Naive thymus-derived CD4-positive, alpha-beta T cell (primary cell): ENCODE measurements around the gene FOXO3. TPM values are rescaled to one million over a fixed set of nuclear protein-coding genes. Genes with fewer than 3 reads are reported as not detected.
A peak's percentile ranks its signal among the peaks of the same experiment; 100 is the strongest.

ENCODE experiments used
- ATAC-seq: fragments of 150-1000 bp; cut with Tn5 transposase; 2 replicates; pipeline ENCODE4 v1.10.0; 2021; ENCODE audit warnings: mild to moderate bottlenecking, moderate library complexity
- CTCF ChIA-PET: fragments of 350-600 bp; sonication (Branson Sonifier 250); formaldehyde crosslinking; loops from one replicate; lab custom pipeline; 2021; ENCODE audit warnings: antibody characterized with exemption; lab: Charles Lee
- POLR2A ChIA-PET: fragments of 350-600 bp; sonication (Branson Sonifier 250); formaldehyde crosslinking; loops from one replicate; lab custom pipeline; 2021; ENCODE audit warnings: antibody characterized with exemption, inconsistent platforms; lab: Charles Lee
- DNase-seq, 9 donors: peaks; one replicate each; pipeline versions ENCODE4 v3.0.0 to v3.0.0-alpha.2; 2020 to 2022; ENCODE audit warnings: mixed read lengths in 1 of 9
- H3K27ac ChIP-seq: one replicate; pipeline ENCODE4 v1.7.0; 2013; ENCODE audit warnings: mild to moderate bottlenecking, low read depth, low read length, moderate library complexity
- H3K27me3 ChIP-seq, 2 donors: one replicate each; pipeline ENCODE4 v1.7.0; 2013; ENCODE audit warnings: low read length in 2 of 2, mild to moderate bottlenecking in 2 of 2, moderate library complexity in 2 of 2; ENCODE audit not compliant: control insufficient read depth in 2 of 2, insufficient read depth in 2 of 2
- H3K36me3 ChIP-seq, 3 experiments: 1 replicate in 2 of 3; 2 replicates in 1 of 3; pipeline ENCODE4 v1.7.0; 2013; ENCODE audit warnings: low read length in 3 of 3, mild to moderate bottlenecking in 3 of 3, moderate library complexity in 1 of 3; ENCODE audit not compliant: insufficient read depth in 3 of 3, control insufficient read depth in 2 of 3
- H3K4me1 ChIP-seq, 2 donors: one replicate each; pipeline ENCODE4 v1.7.0; 2013; ENCODE audit warnings: low read length in 2 of 2, mild to moderate bottlenecking in 2 of 2, moderate library complexity in 1 of 2; ENCODE audit not compliant: control insufficient read depth in 2 of 2, insufficient read depth in 2 of 2
- H3K4me3 ChIP-seq: 2 replicates; pipeline ENCODE4 v1.7.0; 2013; ENCODE audit warnings: mild to moderate bottlenecking, low read length
- H3K9me3 ChIP-seq, 3 experiments: 1 replicate in 2 of 3; 2 replicates in 1 of 3; pipeline ENCODE4 v1.7.0; 2013; ENCODE audit warnings: low read length in 3 of 3; ENCODE audit not compliant: control insufficient read depth in 2 of 3
- H3K27ac Mint-ChIP-seq, 9 donors: one replicate each; pipeline ENCODE4 v1.8.0; 2020 to 2022; ENCODE audit warnings: mixed read lengths in 9 of 9, mild to moderate bottlenecking in 8 of 9, moderate library complexity in 5 of 9, inconsistent platforms in 2 of 9
- H3K27me3 Mint-ChIP-seq, 5 donors: one replicate each; pipeline ENCODE4 v1.8.0; 2021 to 2022; ENCODE audit warnings: mixed read lengths in 5 of 5, mild to moderate bottlenecking in 1 of 5
- H3K36me3 Mint-ChIP-seq, 5 donors: one replicate each; pipeline ENCODE4 v1.8.0; 2020 to 2022; ENCODE audit warnings: mixed read lengths in 5 of 5, mild to moderate bottlenecking in 3 of 5, inconsistent platforms in 1 of 5
- H3K4me1 Mint-ChIP-seq, 7 donors: one replicate each; pipeline ENCODE4 v1.8.0; 2020 to 2022; ENCODE audit warnings: mixed read lengths in 7 of 7, mild to moderate bottlenecking in 3 of 7, inconsistent platforms in 1 of 7
- H3K4me3 Mint-ChIP-seq, 10 donors: one replicate each; pipeline ENCODE4 v1.8.0; 2020 to 2022; ENCODE audit warnings: mild to moderate bottlenecking in 10 of 10, mixed read lengths in 10 of 10, moderate library complexity in 6 of 10, inconsistent platforms in 2 of 10
- H3K9me3 Mint-ChIP-seq, 11 donors: one replicate each; pipeline ENCODE4 v1.8.0; 2020 to 2022; ENCODE audit warnings: mixed read lengths in 11 of 11, mild to moderate bottlenecking in 4 of 11, inconsistent platforms in 1 of 11, moderate library complexity in 1 of 11
- intact Hi-C, 2 donors: fragments of 100-400 bp; cut with micrococcal nuclease; formaldehyde crosslinking; loops; one replicate each; pipeline ENCODE4 v1.15.1; 2023
- polyA plus RNA-seq, 2 donors: library from polyadenylated mRNA; unstranded; fragments of 300-500 nt; fragmentation: Illumina TruSeq; gene quantifications; one replicate each; pipeline ENCODE4 v1.2.3, GENCODE V29; 2021
- total RNA-seq, 6 experiments: library from RNA in 5 of 6; stranded (reverse) in 5 of 6; gene quantifications; 1 replicate in 5 of 6; 2 replicates in 1 of 6; pipeline ENCODE4 v1.2.3 and lab custom pipeline; 2021 to 2026

Gene FOXO3
- total and polyA plus RNA-seq, 7 experiments from 2014 or later: 11.6 to 39.5 (median 20.5) TPM

- Histone ChIP-seq H3K27me3 (no peaks in the 10 kb centered on the region), H3K27ac (no peak overlapping the region), H3K36me3 (no peaks in the 10 kb centered on the region), H3K4me3 (no peak overlapping the region), H3K9me3 (no peaks in the 10 kb centered on the region), H3K4me1 (peaks cover 5 to 10% of the 10 kb centered on the region in 2 donors)
- peaks cover 4 to 70% (median 47%) of the 10 kb centered on the region in 7 donors for H3K4me1 Mint-ChIP-seq
- intact Hi-C loops: no loop called here
- H3K27ac Mint-ChIP-seq: no peak overlapping the region
- DNase-seq (no peak), ATAC-seq (peak; percentile 53)
- no peak overlapping the region for H3K4me3 Mint-ChIP-seq
- peaks cover 0 to 8% (median 7%) of the 10 kb centered on the region in 5 donors for H3K36me3 Mint-ChIP-seq
- POLR2A ChIA-PET: interaction anchor here (0.6 kb wide), 1 partner anchor 18 kb away, joined by 4 read pairs; no protein-coding TSS in a partner anchor
- CTCF ChIA-PET: interaction anchor here (0.6 kb wide), 1 partner anchor 986 kb away, joined by 4 read pairs; no protein-coding TSS in a partner anchor
- no peaks in the 10 kb centered on the region for H3K9me3 Mint-ChIP-seq
- H3K27me3 Mint-ChIP-seq: peaks cover 0 to 5% (median 0%) of the 10 kb centered on the region in 5 donors
These were observed 90.1 kb downstream of the FOXO3 start for GRCh38 chr6:108650781-108651180.

- ATAC-seq (no peak), DNase-seq (no peak)
- ChIA-PET POLR2A (interaction anchor here (0.7 kb wide), 1 partner anchor 427 kb away, joined by 3 read pairs; no protein-coding TSS in a partner anchor), CTCF (interaction anchor here (0.6 kb wide), 1 partner anchor 987 kb away, joined by 4 read pairs; no protein-coding TSS in a partner anchor)
- Mint-ChIP-seq H3K36me3 (peaks cover 0 to 13% (median 8%) of the 10 kb centered on the region in 5 donors), H3K9me3 (no peaks in the 10 kb centered on the region), H3K4me1 (peaks cover 4 to 68% (median 43%) of the 10 kb centered on the region in 7 donors), H3K27ac (peak overlapping the region in 1 of 9 donors; percentile 43), H3K27me3 (peaks cover 0 to 5% (median 0%) of the 10 kb centered on the region in 5 donors), H3K4me3 (no peak overlapping the region)
- no peak overlapping the region for H3K27ac ChIP-seq
- peaks cover 6 to 10% of the 10 kb centered on the region in 2 donors for H3K4me1 ChIP-seq
- no peak overlapping the region for H3K4me3 ChIP-seq
- intact Hi-C loops: no loop called here
- H3K36me3 ChIP-seq: no peaks in the 10 kb centered on the region
- no peaks in the 10 kb centered on the region for H3K27me3 ChIP-seq
- no peaks in the 10 kb centered on the region for H3K9me3 ChIP-seq
These were observed 90.9 kb downstream of the FOXO3 start for GRCh38 chr6:108651340-108652227.

GRCh38 chr6:108652375-108652774, 91.7 kb downstream of the FOXO3 start:
- ATAC-seq: no peak
- Mint-ChIP-seq H3K27me3 (peaks cover 0 to 2% (median 0%) of the 10 kb centered on the region in 5 donors), H3K27ac (peak overlapping the region in 1 of 9 donors; percentile 45), H3K36me3 (peaks cover 0 to 16% (median 8%) of the 10 kb centered on the region in 5 donors), H3K4me3 (no peak overlapping the region), H3K9me3 (no peaks in the 10 kb centered on the region), H3K4me1 (peaks cover 4 to 64% (median 41%) of the 10 kb centered on the region in 7 donors)
- ChIA-PET CTCF (no interaction called here), POLR2A (no interaction called here)
- intact Hi-C loops: no loop called here
- no peaks in the 10 kb centered on the region for H3K9me3 ChIP-seq
- H3K4me3 ChIP-seq: no peak overlapping the region
- H3K36me3 ChIP-seq: no peaks in the 10 kb centered on the region
- H3K27me3 ChIP-seq: no peaks in the 10 kb centered on the region
- H3K4me1 ChIP-seq: peaks cover 8 to 10% of the 10 kb centered on the region in 2 donors
- no peak overlapping the region for H3K27ac ChIP-seq
- no peak for DNase-seq

GRCh38 chr6:108653949-108654348, 93.2 kb downstream of the FOXO3 start:
- ChIA-PET CTCF (interaction anchor here (1.0 kb wide), 1 partner anchor 106 kb away, joined by 4 read pairs; no protein-coding TSS in a partner anchor), POLR2A (no interaction called here)
- H3K27me3 Mint-ChIP-seq: peaks cover 0 to 4% (median 0%) of the 10 kb centered on the region in 5 donors
- Histone ChIP-seq H3K27ac (no peak overlapping the region), H3K4me3 (no peak overlapping the region), H3K4me1 (peaks cover 8 to 10% of the 10 kb centered on the region in 2 donors), H3K9me3 (no peaks in the 10 kb centered on the region), H3K27me3 (no peaks in the 10 kb centered on the region), H3K36me3 (no peaks in the 10 kb centered on the region)
- peaks cover 0 to 9% (median 0%) of the 10 kb centered on the region in 5 donors for H3K36me3 Mint-ChIP-seq
- DNase-seq (peak in 3 of 9 donors; percentile 4 to 14 (median 5)), ATAC-seq (no peak)
- H3K9me3 Mint-ChIP-seq: no peaks in the 10 kb centered on the region
- peak overlapping the region in 3 of 10 donors; percentile 19 to 34 (median 29) for H3K4me3 Mint-ChIP-seq
- peak overlapping the region in 2 of 9 donors; percentile 26 to 61 for H3K27ac Mint-ChIP-seq
- intact Hi-C loops: no loop called here
- H3K4me1 Mint-ChIP-seq: peaks cover 4 to 64% (median 43%) of the 10 kb centered on the region in 7 donors

- Histone ChIP-seq H3K27me3 (no peaks in the 10 kb centered on the region), H3K4me1 (peaks cover 8 to 10% of the 10 kb centered on the region in 2 donors), H3K4me3 (no peak overlapping the region), H3K36me3 (no peaks in the 10 kb centered on the region), H3K9me3 (no peaks in the 10 kb centered on the region), H3K27ac (no peak overlapping the region)
- Mint-ChIP-seq H3K9me3 (no peaks in the 10 kb centered on the region), H3K27me3 (peaks cover 0 to 3% (median 0%) of the 10 kb centered on the region in 5 donors), H3K27ac (peak overlapping the region in 2 of 9 donors; percentile 10 to 61), H3K4me1 (peaks cover 4 to 62% (median 41%) of the 10 kb centered on the region in 7 donors), H3K36me3 (peaks cover 0 to 9% (median 0%) of the 10 kb centered on the region in 5 donors), H3K4me3 (no peak overlapping the region)
- intact Hi-C loops: no loop called here
- ATAC-seq (no peak), DNase-seq (no peak)
- CTCF ChIA-PET: interaction anchor here (0.7 to 1.0 kb wide), 2 partner anchors 19 to 106 kb away, joined by 4 to 6 read pairs; no protein-coding TSS in a partner anchor
- POLR2A ChIA-PET: no interaction called here
These were observed 93.9 kb downstream of the FOXO3 start for GRCh38 chr6:108654465-108655106.
